HUDEP-2 (cell line): ENCODE data around the gene ZSCAN22.
"Not testable (repeated sequence)": the region's sequence is repeated elsewhere in the genome, so short reads cannot be mapped to it uniquely, and the experiment has no call there.

Source experiments
- DNase-seq, 76 experiments: peaks; one replicate each; lab custom pipeline; 2025; ENCODE audit not compliant: unreplicated experiment in 76 of 76; lab: John Stamatoyannopoulos, UW

ZSCAN22 gene

GRCh38 chr19:58317476-58318072, 9.2 kb upstream of the ZSCAN22 start:
- peak in 25 of 76 experiments; percentile 6 to 53 (median 24) for DNase-seq

- no peak for DNase-seq
Observed at GRCh38 chr19:58318297-58318696, 8.5 kb upstream of the ZSCAN22 start.

- DNase-seq = no peak
Observed at GRCh38 chr19:58319241-58319640, 7.6 kb upstream of the ZSCAN22 start.

GRCh38 chr19:58325311-58326022, 1.3 kb upstream of the ZSCAN22 start:
- DNase-seq = no peak

GRCh38 chr19:58326501-58326913, 287 bp upstream of the ZSCAN22 start:
- DNase-seq = peak in 1 of 76 experiments; percentile 97

GRCh38 chr19:58328999-58329398, 2.2 kb downstream of the ZSCAN22 start:
- DNase-seq = peak in 8 of 76 experiments; percentile 4 to 18 (median 10)

GRCh38 chr19:58330458-58330857, 3.7 kb downstream of the ZSCAN22 start:
- peak in 17 of 76 experiments; percentile 6 to 45 (median 24) for DNase-seq

GRCh38 chr19:58332697-58333096, 5.9 kb downstream of the ZSCAN22 start:
- no peak for DNase-seq

GRCh38 chr19:58334691-58335249, 8.0 kb downstream of the ZSCAN22 start:
- no peak for DNase-seq

- DNase-seq = no peak
Observed at GRCh38 chr19:58335630-58336029, 8.8 kb downstream of the ZSCAN22 start.

GRCh38 chr19:58336216-58336615, 9.4 kb downstream of the ZSCAN22 start:
- DNase-seq = no peak

- no peak for DNase-seq
Observed at GRCh38 chr19:58336820-58337219, 10.0 kb downstream of the ZSCAN22 start.

- DNase-seq = no peak
Observed at GRCh38 chr19:58338336-58338735, 11.5 kb downstream of the ZSCAN22 start.

GRCh38 chr19:58338825-58339558, 12.2 kb downstream of the ZSCAN22 start:
- DNase-seq = no peak

GRCh38 chr19:58345558-58345957, 18.8 kb downstream of the ZSCAN22 start:
- DNase-seq = no peak

- peak in 1 of 76 experiments; percentile 16 for DNase-seq
Observed at GRCh38 chr19:58346961-58347929, 20.5 kb downstream of the ZSCAN22 start.

GRCh38 chr19:58348080-58348479, 21.3 kb downstream of the ZSCAN22 start:
- not testable (repeated sequence) for DNase-seq

- no peak for DNase-seq
Observed at GRCh38 chr19:58349590-58349989, 22.8 kb downstream of the ZSCAN22 start.

- no peak for DNase-seq
Observed at GRCh38 chr19:58350001-58350861, 23.4 kb downstream of the ZSCAN22 start.
